Body of pancreas (tissue), 4 donors: ENCODE results near the gene BIRC6.

Experiments
- POLR2A ChIP-seq, 3 donors: fragments of 450-650 bp; IDR thresholded peaks; one replicate each; pipeline ENCODE4 v1.6.1; 2016; ENCODE audit warnings: antibody characterized with exemption in 3 of 3, mild to moderate bottlenecking in 2 of 3
- TF ChIP-seq, protein P1 (sequence below), 7 experiments: fragments of 450-650 bp in 4 of 7; fragments of 200-600 bp in 3 of 7; sonication (generic) in 3 of 7; IDR thresholded peaks; one replicate each; pipeline ENCODE4 v1.5.1; 2016 to 2019; ENCODE audit warnings: antibody characterized with exemption in 7 of 7

GRCh38 chr2:32591669-32592463 lies 235.0 kb downstream of the BIRC6 start:
- TF ChIP-seq, protein P1, sequence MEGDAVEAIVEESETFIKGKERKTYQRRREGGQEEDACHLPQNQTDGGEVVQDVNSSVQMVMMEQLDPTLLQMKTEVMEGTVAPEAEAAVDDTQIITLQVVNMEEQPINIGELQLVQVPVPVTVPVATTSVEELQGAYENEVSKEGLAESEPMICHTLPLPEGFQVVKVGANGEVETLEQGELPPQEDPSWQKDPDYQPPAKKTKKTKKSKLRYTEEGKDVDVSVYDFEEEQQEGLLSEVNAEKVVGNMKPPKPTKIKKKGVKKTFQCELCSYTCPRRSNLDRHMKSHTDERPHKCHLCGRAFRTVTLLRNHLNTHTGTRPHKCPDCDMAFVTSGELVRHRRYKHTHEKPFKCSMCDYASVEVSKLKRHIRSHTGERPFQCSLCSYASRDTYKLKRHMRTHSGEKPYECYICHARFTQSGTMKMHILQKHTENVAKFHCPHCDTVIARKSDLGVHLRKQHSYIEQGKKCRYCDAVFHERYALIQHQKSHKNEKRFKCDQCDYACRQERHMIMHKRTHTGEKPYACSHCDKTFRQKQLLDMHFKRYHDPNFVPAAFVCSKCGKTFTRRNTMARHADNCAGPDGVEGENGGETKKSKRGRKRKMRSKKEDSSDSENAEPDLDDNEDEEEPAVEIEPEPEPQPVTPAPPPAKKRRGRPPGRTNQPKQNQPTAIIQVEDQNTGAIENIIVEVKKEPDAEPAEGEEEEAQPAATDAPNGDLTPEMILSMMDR (IDR thresholded peaks at IDR 0.05): no peak
- TF ChIP-seq POLR2A (IDR thresholded peaks at IDR 0.05): no peak
